HepG2 (cell line): ENCODE results near the gene TOR1B. TPM values are rescaled to one million over a fixed set of nuclear protein-coding genes. Genes with fewer than 3 reads are reported as not detected.

Source experiments
- ATAC-seq: fragments of 200-7000 bp; cut with Tn5 transposase; 3 replicates; pipeline ENCODE4 v1.9.1; 2020; ENCODE audit warnings: mild to moderate bottlenecking, moderate library complexity
- BruUV-seq: library from RNA; stranded (reverse); fragments of 400-500 nt; replicated peaks from 2 replicates; lab custom pipeline; 2021; lab: Mats Ljungman, UMichigan
- CTCF ChIA-PET: fragments of 300-600 bp; formaldehyde crosslinking; extraction: SDS; loops from one replicate; lab custom pipeline; 2021; ENCODE audit warnings: low total read pairs, inconsistent platforms, low intra/inter-chr PET ratio; lab: Yijun Ruan, JAX
- POLR2A ChIA-PET: fragments of 350-600 bp; sonication (Branson Sonifier 250); formaldehyde crosslinking; loops from one replicate; lab custom pipeline; 2020; ENCODE audit warnings: antibody characterized with exemption, inconsistent platforms; lab: Yijun Ruan, JAX
- DNase-seq: peaks from one replicate; pipeline ENCODE4 v3.0.0-alpha.2; 2015; ENCODE audit warnings: low spot score
- FAIRE-seq: peaks from 3 replicates; lab custom pipeline; 2011; peaks lifted over from hg19 to GRCh38; lab: Jason Lieb, UNC
- H2AFZ ChIP-seq: one replicate; pipeline ENCODE4 v1.6.1; 2011; ENCODE audit warnings: low read length, inconsistent platforms
- H3K27ac ChIP-seq: fragments of 300-600 bp; 3 replicates; pipeline ENCODE4 v1.8.0; 2011; ENCODE audit warnings: mixed run types, mild to moderate bottlenecking, mixed read lengths, low read length, inconsistent platforms; ENCODE audit not compliant: insufficient read depth; ENCODE audit errors: extremely low read length
- H3K27me3 ChIP-seq, 2 experiments: fragments of 200-600 bp in 1 of 2; 2 replicates in 1 of 2; 3 replicates in 1 of 2; pipeline versions ENCODE4 v1.6.0 to v1.8.0; 2011; ENCODE audit warnings: low read length in 2 of 2, mild to moderate bottlenecking in 2 of 2, moderate library complexity in 2 of 2, inconsistent platforms in 1 of 2; ENCODE audit not compliant: insufficient read depth in 2 of 2, control insufficient read depth in 1 of 2
- H3K36me3 ChIP-seq, 2 experiments: fragments of 200-600 bp in 1 of 2; replicated peaks in 1 of 2; 2 replicates in 1 of 2; 3 replicates in 1 of 2; pipeline versions ENCODE4 v1.5.1 to v1.8.0; 2011; ENCODE audit warnings: low read length in 2 of 2, inconsistent platforms in 1 of 2; ENCODE audit not compliant: insufficient read depth in 2 of 2, control insufficient read depth in 1 of 2
- H3K4me1 ChIP-seq: 2 replicates; pipeline ENCODE4 v1.5.1; 2012; ENCODE audit warnings: low read length, inconsistent platforms; ENCODE audit not compliant: insufficient read depth
- H3K4me2 ChIP-seq: 2 replicates; pipeline ENCODE4 v1.6.0; 2011; ENCODE audit warnings: low read depth, low read length, inconsistent platforms
- H3K4me3 ChIP-seq, 3 experiments: fragments of 200-600 bp in 1 of 3; sonication (generic), shearing (Covaris generic) in 1 of 3; replicated peaks in 1 of 3; 2 replicates each; pipeline ENCODE4 v1.5.1; 2011 to 2016; ENCODE audit warnings: low read length in 3 of 3, inconsistent platforms in 2 of 3, low read depth in 2 of 3, mild to moderate bottlenecking in 2 of 3, control low read depth in 1 of 3, mixed read lengths in 1 of 3; ENCODE audit not compliant: insufficient read depth in 1 of 3
- H3K79me2 ChIP-seq: one replicate; pipeline ENCODE4 v1.6.1; 2011; ENCODE audit warnings: low read length, inconsistent platforms; ENCODE audit not compliant: insufficient read depth
- H3K9ac ChIP-seq: 2 replicates; pipeline ENCODE4 v1.6.0; 2011; ENCODE audit warnings: mild to moderate bottlenecking, low read depth, low read length, inconsistent platforms; ENCODE audit not compliant: insufficient read depth
- H3K9me3 ChIP-seq: 2 replicates; pipeline ENCODE4 v1.5.1; 2012; ENCODE audit warnings: mild to moderate bottlenecking, low read length
- H4K20me1 ChIP-seq: 2 replicates; pipeline ENCODE4 v1.6.0; 2011; ENCODE audit warnings: inconsistent platforms, mild to moderate bottlenecking, low read length, moderate library complexity; ENCODE audit not compliant: insufficient read depth
- ARID3A ChIP-seq: IDR thresholded peaks from 2 replicates; pipeline ENCODE4 v1.6.1; 2012; ENCODE audit warnings: low read depth, low read length, improper control_type of control experiment
- CHCHD3 ChIP-seq: sonication (generic); formaldehyde crosslinking; IDR thresholded peaks from 2 replicates; pipeline ENCODE4 v1.8.0; 2022; ENCODE audit warnings: mild to moderate bottlenecking, missing genetic modification reagents, moderate library complexity
- MZF1 ChIP-seq: sonication (generic); formaldehyde crosslinking; IDR thresholded peaks from 2 replicates; pipeline ENCODE4 v1.8.1; 2023; ENCODE audit warnings: mild to moderate bottlenecking, missing genetic modification reagents, borderline replicate concordance
- RAD51 ChIP-seq: fragments of 450-650 bp; IDR thresholded peaks from 2 replicates; pipeline ENCODE4 v1.6.1; 2016; ENCODE audit warnings: borderline replicate concordance
- RFXANK ChIP-seq: IDR thresholded peaks from 2 replicates; pipeline ENCODE4 v1.6.1; 2016
- RNF2 ChIP-seq: fragments of 450-650 bp; conservative IDR thresholded peaks from 2 replicates; pipeline ENCODE4 v1.6.1; 2016; ENCODE audit warnings: low read depth
- SCMH1 ChIP-seq: sonication (generic); formaldehyde crosslinking; IDR thresholded peaks from 2 replicates; pipeline ENCODE4 v1.9.0; 2021; ENCODE audit warnings: missing genetic modification reagents, mild to moderate bottlenecking, borderline replicate concordance
- SNAPC5 ChIP-seq: sonication (generic); formaldehyde crosslinking; IDR thresholded peaks from 2 replicates; pipeline ENCODE4 v1.8.1; 2023; ENCODE audit warnings: mild to moderate bottlenecking, missing genetic modification reagents, borderline replicate concordance
- STAG1 ChIP-seq: sonication (generic); formaldehyde crosslinking; IDR thresholded peaks from 2 replicates; pipeline ENCODE4 v1.4.0; 2020; ENCODE audit warnings: missing genetic modification reagents
- ZBTB37 ChIP-seq: sonication (generic); formaldehyde crosslinking; IDR thresholded peaks from 2 replicates; pipeline ENCODE4 v1.4.0; 2020; ENCODE audit warnings: mild to moderate bottlenecking, missing genetic modification reagents
- ZFP1 ChIP-seq: IDR thresholded peaks from 2 replicates; pipeline ENCODE4 v1.6.1; 2016
- ZFP82 ChIP-seq: sonication (generic); formaldehyde crosslinking; IDR thresholded peaks from 2 replicates; pipeline ENCODE4 v1.5.1; 2020; ENCODE audit warnings: mild to moderate bottlenecking, missing genetic modification reagents, borderline replicate concordance
- ZNF234 ChIP-seq: sonication (generic); formaldehyde crosslinking; conservative IDR thresholded peaks from 2 replicates; pipeline ENCODE4 v1.5.1; 2020; ENCODE audit warnings: mild to moderate bottlenecking, missing genetic modification reagents
- ZNF280B ChIP-seq: sonication (generic); formaldehyde crosslinking; IDR thresholded peaks from 2 replicates; pipeline ENCODE4 v1.5.0; 2020; ENCODE audit warnings: missing genetic modification reagents, mild to moderate bottlenecking, borderline replicate concordance
- ZNF343 ChIP-seq: sonication (generic); formaldehyde crosslinking; IDR thresholded peaks from 2 replicates; pipeline ENCODE4 v1.4.0; 2020; ENCODE audit warnings: mild to moderate bottlenecking, missing genetic modification reagents
- WGBS: methylation state at CpG from one replicate; pipeline ENCODE4 v1.1.6; 2017; ENCODE audit warnings: low lambda C conversion rate; 5-methylcytosine and 5-hydroxymethylcytosine counted together
- in situ Hi-C: cut with HindIII; loops from 2 replicates; pipeline ENCODE4 v1.10.0; 2017; ENCODE audit warnings: low pct_unique_long_range_greater_than_20kb; ENCODE audit not compliant: extremely low pct_ligation_motif_present
- intact Hi-C: fragments of 100-400 bp; cut with micrococcal nuclease; formaldehyde crosslinking; loops from one replicate; pipeline ENCODE4 v1.10.0; 2022; ENCODE audit not compliant: unreplicated experiment
- polyA plus RNA-seq, 8 experiments: library from polyadenylated mRNA; depleted of rRNA in 3 of 8; stranded (reverse) in 7 of 8; unstranded in 1 of 8; fragments of >200 nt; fragmentation: Illumina TruSeq in 4 of 8; extraction: Trizol in 4 of 8; gene quantifications; 2 replicates each; pipeline versions ENCODE4 v1.2.1 to v1.2.3, GENCODE V29; 2011 to 2016; ENCODE audit warnings: low read depth in 4 of 8, missing spikeins in 1 of 8, mixed read lengths in 1 of 8; ENCODE audit not compliant: insufficient read depth in 1 of 8
- total RNA-seq, 5 experiments: library from RNA; depleted of rRNA; stranded (reverse); fragments of >200 nt; fragmentation: Illumina TruSeq; extraction: Trizol; gene quantifications; 2 replicates each; pipeline ENCODE4 v1.2.3, GENCODE V29; 2016; ENCODE audit warnings: low read depth in 1 of 5

Gene TOR1B
- total and polyA plus RNA-seq, 2 of the 13 experiments (the other 11 are each of a cell fraction or from before 2014, with no cell fraction given) = 18.1 to 21.3 TPM

- WGBS = 94% methylated on average over 4 of the region's 4 CpGs
- no peaks in the 10 kb centered on the region for H3K9me3 ChIP-seq
- no peak overlapping the region for H3K4me2 ChIP-seq
- intact Hi-C loops = no loop called here
- H3K79me2 ChIP-seq = peaks cover 9% of the 10 kb centered on the region
- TF ChIP-seq ZNF234 (CRISPR knock-in tag) = no peak
- TF ChIP-seq ARID3A = no peak
- no peak for TF ChIP-seq ZFP1 (CRISPR knock-in tag)
- no peak for TF ChIP-seq SCMH1 (CRISPR knock-in tag)
- TF ChIP-seq ZFP82 = no peak
- no peak for TF ChIP-seq STAG1
- TF ChIP-seq SNAPC5 = no peak
- TF ChIP-seq RAD51 = no peak
- no peak for TF ChIP-seq RFXANK (CRISPR knock-in tag)
- no peak for TF ChIP-seq RNF2
- no peak for TF ChIP-seq ZNF280B (CRISPR knock-in tag)
- TF ChIP-seq CHCHD3 = no peak
- no peak for TF ChIP-seq ZBTB37
- no peak for TF ChIP-seq ZNF343 (CRISPR knock-in tag)
- TF ChIP-seq MZF1 (CRISPR knock-in tag) = no peak
- TF ChIP-seq, all 625 proteins: peak for 0
- in situ Hi-C loops = no loop called here
- no peak overlapping the region for H3K4me3 ChIP-seq
- H3K36me3 ChIP-seq = peaks cover 4 to 9% of the 10 kb centered on the region in 2 experiments; a peak in 4 of 5 replicates
- no peak for FAIRE-seq
- H2AFZ ChIP-seq = no peak overlapping the region
- ATAC-seq = no peak
- no peak for DNase-seq
- no peaks in the 10 kb centered on the region for H3K27me3 ChIP-seq
- H3K9ac ChIP-seq = no peak overlapping the region
- no TSS peak for BruUV-seq
- CTCF ChIA-PET = no interaction called here
- H3K4me1 ChIP-seq = peaks cover 26% of the 10 kb centered on the region
- POLR2A ChIA-PET = no interaction called here
- H4K20me1 ChIP-seq = no peaks in the 10 kb centered on the region
- H3K27ac ChIP-seq = no peak overlapping the region
Measured at GRCh38 chr9:129806061-129806460, 3.1 kb downstream of the TOR1B start.
